ENCODE results near the gene SLC9A9.

Gene SLC9A9

DNA sequence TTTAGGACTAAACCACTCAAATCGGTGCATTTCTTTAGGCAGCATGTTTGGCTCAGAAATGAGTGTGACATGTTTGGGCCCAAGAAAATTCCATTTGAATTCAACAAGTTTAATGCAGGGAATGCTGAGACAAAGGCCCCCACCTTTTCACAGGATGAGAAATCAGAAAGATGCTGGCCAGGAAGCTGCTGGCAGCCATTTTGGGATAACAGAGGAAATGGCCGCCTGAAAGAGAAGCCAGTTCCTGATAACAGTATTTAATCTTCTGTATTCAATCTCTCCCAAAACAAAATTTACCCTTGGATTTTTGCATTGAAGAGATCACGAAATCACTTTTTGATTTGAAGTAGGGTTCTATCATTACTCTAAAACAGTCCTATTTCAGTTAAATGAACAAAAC is 350.9 kb downstream of the SLC9A9 start:
- TF ChIP-seq, protein P1, sequence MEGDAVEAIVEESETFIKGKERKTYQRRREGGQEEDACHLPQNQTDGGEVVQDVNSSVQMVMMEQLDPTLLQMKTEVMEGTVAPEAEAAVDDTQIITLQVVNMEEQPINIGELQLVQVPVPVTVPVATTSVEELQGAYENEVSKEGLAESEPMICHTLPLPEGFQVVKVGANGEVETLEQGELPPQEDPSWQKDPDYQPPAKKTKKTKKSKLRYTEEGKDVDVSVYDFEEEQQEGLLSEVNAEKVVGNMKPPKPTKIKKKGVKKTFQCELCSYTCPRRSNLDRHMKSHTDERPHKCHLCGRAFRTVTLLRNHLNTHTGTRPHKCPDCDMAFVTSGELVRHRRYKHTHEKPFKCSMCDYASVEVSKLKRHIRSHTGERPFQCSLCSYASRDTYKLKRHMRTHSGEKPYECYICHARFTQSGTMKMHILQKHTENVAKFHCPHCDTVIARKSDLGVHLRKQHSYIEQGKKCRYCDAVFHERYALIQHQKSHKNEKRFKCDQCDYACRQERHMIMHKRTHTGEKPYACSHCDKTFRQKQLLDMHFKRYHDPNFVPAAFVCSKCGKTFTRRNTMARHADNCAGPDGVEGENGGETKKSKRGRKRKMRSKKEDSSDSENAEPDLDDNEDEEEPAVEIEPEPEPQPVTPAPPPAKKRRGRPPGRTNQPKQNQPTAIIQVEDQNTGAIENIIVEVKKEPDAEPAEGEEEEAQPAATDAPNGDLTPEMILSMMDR (IDR thresholded peaks at IDR 0.05; ENCODE audit: low read depth, low read length): no peak
- TF ChIP-seq MYC (IDR thresholded peaks at IDR 0.05; ENCODE audit: low read depth, low read length) (no peak), POLR2A (IDR thresholded peaks at IDR 0.05; ENCODE audit: extremely low read depth, insufficient read length) (no peak), MAX (IDR thresholded peaks at IDR 0.05; ENCODE audit: low read depth, low read length) (no peak)
- H3K4me3 ChIP-seq (ENCODE audit: low read depth, low read length): no peak overlapping the region
- no peak for DNase-seq (ENCODE audit: low read depth)

DNA sequence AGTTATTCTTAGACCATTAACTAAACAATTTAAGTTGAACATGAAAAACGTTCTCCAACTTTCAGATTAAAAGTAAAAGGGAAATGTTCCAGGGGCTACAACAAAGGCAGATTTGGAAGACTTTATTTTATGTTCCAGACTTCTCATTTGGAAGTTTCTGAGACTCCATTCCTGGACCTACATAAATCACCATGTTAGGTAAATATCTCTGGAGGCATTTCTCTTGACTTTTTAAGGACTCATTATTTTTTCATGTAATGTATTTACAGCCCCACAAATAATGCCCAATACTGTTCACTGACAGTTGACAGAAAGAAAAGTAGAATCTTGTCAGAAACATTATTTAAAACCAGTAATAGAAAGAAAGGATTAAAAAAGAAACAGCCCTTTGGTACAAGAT is 352.1 kb downstream of the SLC9A9 start:
- DNase-seq (ENCODE audit: low read depth): no peak
- H3K4me3 ChIP-seq (ENCODE audit: low read depth, low read length): no peak overlapping the region
- no peak for TF ChIP-seq MAX (IDR thresholded peaks at IDR 0.05; ENCODE audit: low read depth, low read length)
- TF ChIP-seq, protein P1 (IDR thresholded peaks at IDR 0.05; ENCODE audit: low read depth, low read length): no peak
- no peak for TF ChIP-seq POLR2A (IDR thresholded peaks at IDR 0.05; ENCODE audit: extremely low read depth, insufficient read length)
- TF ChIP-seq MYC (IDR thresholded peaks at IDR 0.05; ENCODE audit: low read depth, low read length): no peak

GRCh38 chr3:143495527-143495926 is 352.7 kb downstream of the SLC9A9 start:
- H3K4me3 ChIP-seq (ENCODE audit: low read depth, low read length): no peak overlapping the region
- TF ChIP-seq, protein P1 (IDR thresholded peaks at IDR 0.05; ENCODE audit: low read depth, low read length): no peak
- DNase-seq (ENCODE audit: low read depth): no peak

DNA sequence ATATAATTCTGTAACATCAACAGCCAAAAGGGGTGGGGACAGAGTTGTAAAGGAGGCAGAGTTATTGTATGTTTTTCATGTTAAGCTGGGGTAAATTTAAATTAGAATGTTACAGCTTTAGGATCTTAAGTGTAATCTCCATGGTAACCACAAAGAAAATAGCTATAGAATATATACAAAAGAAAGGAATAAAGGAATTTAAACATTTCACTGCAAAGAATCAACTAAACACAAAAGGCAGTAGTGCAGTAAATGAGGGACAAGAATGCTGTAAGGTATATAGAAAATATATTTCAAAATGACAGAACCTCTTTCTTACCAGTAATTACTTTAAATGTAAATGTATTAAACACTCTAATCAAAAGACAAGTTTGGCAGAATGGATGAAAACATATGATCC is 361.7 kb downstream of the SLC9A9 start:
- DNase-seq (ENCODE audit: low read depth): no peak
- TF ChIP-seq, protein P1 (IDR thresholded peaks at IDR 0.05; ENCODE audit: low read depth, low read length): no peak
- TF ChIP-seq POLR2A (IDR thresholded peaks at IDR 0.05; ENCODE audit: extremely low read depth, insufficient read length) (no peak), MAX (IDR thresholded peaks at IDR 0.05; ENCODE audit: low read depth, low read length) (no peak), MYC (IDR thresholded peaks at IDR 0.05; ENCODE audit: low read depth, low read length) (no peak)
- H3K4me3 ChIP-seq (ENCODE audit: low read depth, low read length): no peak overlapping the region

DNA sequence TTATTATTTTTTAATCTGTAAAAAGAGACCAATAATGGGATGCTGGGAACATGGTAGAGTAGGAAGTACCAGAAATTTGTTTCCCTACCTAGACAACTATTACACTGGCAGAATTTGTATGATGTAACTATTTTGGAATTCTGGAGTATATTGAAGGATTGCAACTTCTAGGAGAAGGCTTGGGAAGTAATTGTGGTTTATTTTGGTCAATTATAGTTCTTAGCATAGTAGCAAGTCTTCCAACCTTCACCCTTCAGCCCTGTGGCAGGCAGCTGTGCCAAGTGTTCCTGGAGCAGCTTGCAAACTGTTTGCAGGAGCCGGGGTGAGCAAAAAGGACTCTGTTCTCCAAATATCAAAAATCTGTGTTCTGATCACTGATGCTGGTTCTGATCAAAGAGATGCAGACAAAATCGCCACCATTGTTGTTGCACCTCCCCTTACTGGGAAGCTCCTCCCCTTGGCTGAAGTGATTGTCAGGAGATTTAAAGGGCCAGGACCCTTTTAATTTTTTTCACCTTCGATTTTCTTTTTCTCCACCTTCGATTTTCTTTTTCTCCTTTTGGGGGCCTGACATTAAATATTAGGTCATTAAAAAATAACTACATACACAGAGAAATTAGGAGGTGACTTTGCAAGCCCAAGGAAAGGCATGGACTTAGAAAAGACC is 363.3 kb downstream of the SLC9A9 start:
- no peak overlapping the region for H3K4me3 ChIP-seq (ENCODE audit: low read depth, low read length)
- no peak for TF ChIP-seq POLR2A (IDR thresholded peaks at IDR 0.05; ENCODE audit: extremely low read depth, insufficient read length)
- TF ChIP-seq, protein P1 (IDR thresholded peaks at IDR 0.05; ENCODE audit: low read depth, low read length): no peak
- no peak for TF ChIP-seq MAX (IDR thresholded peaks at IDR 0.05; ENCODE audit: low read depth, low read length)
- no peak for TF ChIP-seq MYC (IDR thresholded peaks at IDR 0.05; ENCODE audit: low read depth, low read length)
- DNase-seq (ENCODE audit: low read depth): no peak

GRCh38 chr3:143483214-143483613 is 365.1 kb downstream of the SLC9A9 start:
- no peak overlapping the region for H3K4me3 ChIP-seq (ENCODE audit: low read depth, low read length)
- TF ChIP-seq MYC (IDR thresholded peaks at IDR 0.05; ENCODE audit: low read depth, low read length): no peak
- no peak for TF ChIP-seq POLR2A (IDR thresholded peaks at IDR 0.05; ENCODE audit: extremely low read depth, insufficient read length)
- DNase-seq (ENCODE audit: low read depth): no peak

All from NB4 (cell line).